ENCODE data around the gene CYBB. TPM values are rescaled to one million over a fixed set of nuclear protein-coding genes. Genes with fewer than 3 reads are reported as not detected.

Gene CYBB
- total and polyA plus RNA-seq, 11 donors = 1.4 to 180 (median 8.3) TPM

DNA sequence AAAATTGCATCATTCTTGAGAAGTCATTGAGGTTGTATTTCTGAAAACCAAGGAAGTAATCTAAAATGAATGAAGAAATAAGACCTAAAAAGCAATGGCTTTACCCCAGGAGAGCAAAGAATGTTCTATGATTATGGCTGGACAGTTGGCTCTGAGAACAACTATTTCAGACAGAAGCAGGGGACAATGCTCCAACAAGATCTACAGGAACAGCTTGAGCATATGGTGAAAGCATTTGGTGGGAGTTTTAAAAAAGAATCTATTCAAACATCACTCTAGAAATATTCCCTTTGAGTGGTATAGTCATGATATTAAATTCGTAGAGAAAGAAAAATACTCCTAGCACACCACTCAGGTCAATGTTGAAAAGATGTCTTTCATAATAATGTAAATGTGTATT lies 40.8 kb downstream of the CYBB start:
- no peak overlapping the region for H3K4me3 ChIP-seq
- no peaks in the 10 kb centered on the region for H3K9me3 ChIP-seq
- no peak overlapping the region for H3K27ac ChIP-seq
- intact Hi-C loops (cut with DNase I) = loop anchor here in 5 of 10 donors (5.0 to 10.0 kb wide), 3 partner anchors 73 to 316 kb away; no protein-coding TSS in a partner anchor
- TF ChIP-seq POLR2A (IDR thresholded peaks at IDR 0.05) = no peak
- TF ChIP-seq, protein P1, sequence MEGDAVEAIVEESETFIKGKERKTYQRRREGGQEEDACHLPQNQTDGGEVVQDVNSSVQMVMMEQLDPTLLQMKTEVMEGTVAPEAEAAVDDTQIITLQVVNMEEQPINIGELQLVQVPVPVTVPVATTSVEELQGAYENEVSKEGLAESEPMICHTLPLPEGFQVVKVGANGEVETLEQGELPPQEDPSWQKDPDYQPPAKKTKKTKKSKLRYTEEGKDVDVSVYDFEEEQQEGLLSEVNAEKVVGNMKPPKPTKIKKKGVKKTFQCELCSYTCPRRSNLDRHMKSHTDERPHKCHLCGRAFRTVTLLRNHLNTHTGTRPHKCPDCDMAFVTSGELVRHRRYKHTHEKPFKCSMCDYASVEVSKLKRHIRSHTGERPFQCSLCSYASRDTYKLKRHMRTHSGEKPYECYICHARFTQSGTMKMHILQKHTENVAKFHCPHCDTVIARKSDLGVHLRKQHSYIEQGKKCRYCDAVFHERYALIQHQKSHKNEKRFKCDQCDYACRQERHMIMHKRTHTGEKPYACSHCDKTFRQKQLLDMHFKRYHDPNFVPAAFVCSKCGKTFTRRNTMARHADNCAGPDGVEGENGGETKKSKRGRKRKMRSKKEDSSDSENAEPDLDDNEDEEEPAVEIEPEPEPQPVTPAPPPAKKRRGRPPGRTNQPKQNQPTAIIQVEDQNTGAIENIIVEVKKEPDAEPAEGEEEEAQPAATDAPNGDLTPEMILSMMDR (IDR thresholded peaks at IDR 0.05) = no peak
- ATAC-seq (no peak), DNase-seq (no peak)
- peaks cover 0 to 16% (median 0%) of the 10 kb centered on the region in 9 donors for H3K27me3 ChIP-seq
- H3K4me1 ChIP-seq = peaks cover 0 to 7% (median 0%) of the 10 kb centered on the region in 12 donors
- H3K36me3 ChIP-seq = no peaks in the 10 kb centered on the region
- 68 to 72% (median 69%) methylated on average over 1 of the region's 1 CpG for WGBS, 4 donors

DNA sequence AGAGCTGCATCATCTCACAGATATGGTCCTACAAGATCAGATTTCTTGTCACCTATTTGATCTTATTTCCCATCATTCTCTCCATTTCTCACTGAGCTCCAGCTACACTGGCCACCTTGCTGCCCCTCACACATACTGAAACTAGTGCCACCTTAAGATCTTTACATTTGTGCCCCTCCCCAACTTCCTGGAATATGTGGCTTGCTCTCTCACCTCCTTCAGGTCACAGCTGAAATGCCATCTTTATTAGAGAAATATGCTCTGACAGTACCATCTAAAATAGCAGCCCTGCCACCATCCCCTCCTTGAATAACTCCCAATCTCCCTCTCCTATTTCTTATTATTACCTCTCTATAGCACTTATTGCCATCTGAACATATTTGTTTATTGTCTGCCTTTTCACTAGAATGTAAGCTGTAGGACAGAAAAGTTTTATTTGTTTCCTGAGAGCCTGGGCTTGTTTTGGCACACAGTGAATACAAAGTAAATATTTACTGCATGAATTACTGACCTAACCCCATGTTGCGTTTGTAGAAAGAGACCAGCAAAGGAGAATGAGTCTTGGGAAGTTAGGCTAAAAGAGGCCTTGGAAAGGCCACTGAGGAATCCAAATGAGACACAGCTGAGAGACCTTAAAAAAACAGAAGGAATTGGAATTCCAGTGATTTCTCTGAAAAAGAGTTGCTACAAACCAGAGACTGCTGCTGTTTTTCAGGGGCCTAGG lies 44.8 kb downstream of the CYBB start:
- ATAC-seq (no peak), DNase-seq (no peak)
- Histone ChIP-seq H3K27me3 (peaks cover 0 to 4% (median 0%) of the 10 kb centered on the region in 9 donors), H3K4me1 (peaks cover 0 to 7% (median 0%) of the 10 kb centered on the region in 12 donors), H3K4me3 (no peak overlapping the region), H3K36me3 (no peaks in the 10 kb centered on the region), H3K9me3 (no peaks in the 10 kb centered on the region), H3K27ac (no peak overlapping the region)
- no peak for TF ChIP-seq POLR2A (IDR thresholded peaks at IDR 0.05)
- TF ChIP-seq, protein P1 (IDR thresholded peaks at IDR 0.05) = no peak
- WGBS, 4 donors = 72 to 88% (median 75%) methylated on average over 1 of the region's 1 CpG
- intact Hi-C loops (cut with DNase I) = loop anchor here (1.0 to 10.0 kb wide), 8 partner anchors 77 to 320 kb away; no protein-coding TSS in a partner anchor

DNA sequence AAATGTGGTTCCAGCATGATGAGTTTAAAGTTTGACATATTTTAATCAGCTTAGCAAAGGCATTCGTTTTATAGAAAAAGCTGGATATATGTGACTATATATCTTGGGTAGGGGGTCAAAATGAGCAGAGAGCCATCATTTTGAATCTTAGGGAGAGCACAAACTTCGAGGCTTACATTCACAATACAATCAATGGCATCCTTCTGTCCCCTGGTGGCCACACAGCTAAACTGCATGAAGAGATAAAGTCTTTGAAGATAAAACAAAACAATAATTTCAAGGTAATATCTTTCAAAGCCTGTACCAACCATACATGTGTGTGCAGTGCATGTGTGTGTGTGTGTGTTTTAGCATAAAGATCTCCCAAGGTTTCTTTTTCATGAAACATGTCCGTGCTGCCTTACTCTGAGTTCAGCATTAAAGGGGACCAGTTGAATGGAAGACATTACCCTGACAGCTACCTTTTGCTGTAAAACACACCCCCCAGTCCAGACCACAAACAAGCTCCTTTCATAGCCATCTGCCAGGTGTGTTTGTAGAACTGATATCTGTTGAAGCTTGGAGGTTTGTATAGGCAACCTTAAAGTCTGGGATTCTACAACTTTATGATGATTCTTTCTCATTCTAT lies 45.5 kb downstream of the CYBB start:
- Histone ChIP-seq H3K36me3 (no peaks in the 10 kb centered on the region), H3K4me1 (peaks cover 0 to 7% (median 0%) of the 10 kb centered on the region in 12 donors), H3K27me3 (peaks cover 0 to 4% (median 0%) of the 10 kb centered on the region in 9 donors), H3K9me3 (no peaks in the 10 kb centered on the region), H3K27ac (no peak overlapping the region), H3K4me3 (no peak overlapping the region)
- DNase-seq = peak in 1 of 5 donors; percentile 26
- intact Hi-C loops (cut with DNase I) = loop anchor here (1.0 to 10.0 kb wide), 8 partner anchors 78 to 321 kb away; no protein-coding TSS in a partner anchor
- TF ChIP-seq, protein P1 (IDR thresholded peaks at IDR 0.05) = peak; percentile 68 to 88 (median 74)
- no peak for TF ChIP-seq POLR2A (IDR thresholded peaks at IDR 0.05)
- no peak for ATAC-seq
- WGBS, 4 donors = 0 to 6% (median 3%) methylated on average over 3 of the region's 3 CpGs

DNA sequence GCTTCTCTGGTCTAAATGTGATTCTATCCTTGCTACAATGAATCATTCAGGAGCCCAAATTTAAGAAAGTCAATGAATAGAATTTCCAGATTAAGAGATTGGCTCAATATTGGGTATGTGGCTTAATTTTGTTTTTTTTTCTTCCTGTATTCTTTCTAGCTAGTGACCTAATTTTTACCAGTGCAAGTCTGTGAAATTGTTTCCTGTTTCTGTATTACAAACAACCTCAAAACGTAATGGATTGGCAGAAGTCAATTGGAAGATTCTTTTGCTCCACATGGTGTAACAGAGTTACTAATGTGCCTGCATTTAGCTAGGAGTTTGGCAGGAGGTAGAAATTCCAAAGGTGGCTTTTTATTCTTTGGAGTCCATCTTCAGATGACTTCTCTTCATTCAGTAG lies 49.9 kb downstream of the CYBB start:
- Histone ChIP-seq H3K9me3 (no peaks in the 10 kb centered on the region), H3K27ac (no peak overlapping the region), H3K4me1 (peaks cover 0 to 4% (median 0%) of the 10 kb centered on the region in 12 donors), H3K36me3 (no peaks in the 10 kb centered on the region), H3K27me3 (peaks cover 0 to 7% (median 0%) of the 10 kb centered on the region in 9 donors), H3K4me3 (no peak overlapping the region)
- intact Hi-C loops (cut with DNase I) = loop anchor here in 9 of 10 donors (5.0 to 10.0 kb wide), 5 partner anchors 82 to 325 kb away; no protein-coding TSS in a partner anchor
- WGBS, 4 donors = 34 to 65% (median 45%) methylated on average over 1 of the region's 1 CpG
- no peak for ATAC-seq
- no peak for DNase-seq
- TF ChIP-seq POLR2A (IDR thresholded peaks at IDR 0.05) = no peak
